Kidney tubule cell (primary cell): ENCODE measurements around the gene IFT122.
A peak's percentile ranks its signal among the peaks of the same experiment; 100 is the strongest.
"Not testable (repeated sequence)": the region's sequence is repeated elsewhere in the genome, so short reads cannot be mapped to it uniquely, and the experiment has no call there.

Source experiments
- DNase-seq: peaks from one replicate; pipeline ENCODE4 v3.0.0-alpha.2; 2018; ENCODE audit warnings: low spot score

Gene IFT122

DNA sequence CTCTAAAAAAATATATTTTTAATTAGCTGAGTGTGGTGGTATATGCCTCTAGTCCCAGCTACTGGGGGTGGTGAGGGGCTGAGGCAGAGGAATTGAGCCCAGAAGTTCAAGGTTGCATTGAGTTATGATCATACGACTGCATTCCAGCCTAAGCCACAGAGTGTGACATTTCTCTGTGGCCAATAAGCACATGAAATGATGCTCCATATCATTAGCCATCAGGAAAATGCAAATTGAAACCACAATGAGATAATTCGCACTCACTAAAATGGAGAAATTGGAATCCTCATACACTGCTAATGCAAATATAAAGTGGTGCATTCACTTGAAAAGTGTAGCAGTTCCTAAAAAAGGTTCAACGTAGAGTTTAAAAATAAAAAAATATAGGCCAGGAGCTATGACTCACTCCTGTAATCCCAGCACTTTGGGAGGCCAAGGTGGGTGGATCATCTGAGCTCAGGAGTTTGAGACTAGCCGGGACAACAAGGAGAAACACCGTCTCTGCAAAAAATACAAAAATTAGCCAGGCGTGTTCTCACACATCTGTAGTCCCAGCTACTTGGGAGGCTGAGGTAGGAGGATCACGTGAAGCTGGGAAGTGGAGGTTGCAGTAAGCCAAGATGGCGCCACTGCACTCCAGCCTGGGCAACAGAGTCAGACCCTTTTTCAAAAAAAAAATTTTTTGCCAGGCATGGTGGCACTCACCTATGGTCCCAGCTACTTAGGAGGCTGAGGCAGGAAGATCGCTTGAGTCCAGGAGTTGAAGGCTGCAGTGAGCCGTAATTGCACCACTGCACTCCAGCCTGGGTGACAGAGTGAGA, 35.2 kb downstream of the IFT122 start:
- DNase-seq = no peak

GRCh38 chr3:129475863-129476262, 35.8 kb downstream of the IFT122 start:
- DNase-seq = no peak

DNA sequence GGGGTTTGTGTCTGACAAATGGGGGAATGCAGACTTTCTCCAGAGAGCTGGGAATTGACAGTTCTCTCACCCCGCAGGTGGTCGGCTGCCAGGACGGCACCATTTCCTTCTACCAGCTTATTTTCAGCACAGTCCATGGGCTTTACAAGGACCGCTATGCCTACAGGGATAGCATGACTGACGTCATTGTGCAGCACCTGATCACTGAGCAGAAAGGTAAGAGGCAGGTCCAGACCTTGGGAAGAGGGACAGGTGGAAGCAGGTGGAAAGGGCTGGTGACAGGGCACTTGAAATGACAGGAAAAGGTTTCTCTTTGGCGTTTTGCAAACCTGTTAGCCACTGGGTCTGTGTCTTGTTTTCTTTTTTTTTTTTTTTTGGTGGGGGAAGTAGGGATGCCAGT, 36.6 kb downstream of the IFT122 start:
- DNase-seq = no peak

DNA sequence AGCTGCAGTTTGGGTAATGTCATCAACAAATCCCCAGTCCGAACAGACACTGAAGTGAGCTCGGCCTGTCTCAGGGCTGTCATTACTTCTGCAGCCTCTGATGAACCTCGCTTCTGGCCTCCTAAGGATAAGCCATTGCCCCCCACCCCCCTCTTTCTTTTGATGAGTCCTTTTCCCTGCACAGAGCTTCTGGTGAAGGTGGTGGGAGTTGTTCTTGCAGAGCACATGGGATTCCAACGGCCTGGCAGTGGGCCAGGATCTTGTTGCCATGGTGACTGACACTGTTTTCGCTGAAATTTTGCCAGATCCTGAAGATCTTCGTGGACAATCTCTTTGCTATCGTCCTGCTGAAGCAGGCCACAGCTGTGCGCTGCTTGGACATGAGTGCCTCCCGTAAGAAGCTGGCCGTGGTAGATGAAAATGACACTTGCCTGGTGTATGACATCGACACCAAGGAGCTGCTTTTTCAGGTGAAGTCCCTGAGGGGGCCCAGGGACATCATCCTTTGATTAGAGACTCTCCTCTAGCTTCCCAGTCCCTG, 41.3 kb downstream of the IFT122 start:
- DNase-seq = not testable (repeated sequence)

DNA sequence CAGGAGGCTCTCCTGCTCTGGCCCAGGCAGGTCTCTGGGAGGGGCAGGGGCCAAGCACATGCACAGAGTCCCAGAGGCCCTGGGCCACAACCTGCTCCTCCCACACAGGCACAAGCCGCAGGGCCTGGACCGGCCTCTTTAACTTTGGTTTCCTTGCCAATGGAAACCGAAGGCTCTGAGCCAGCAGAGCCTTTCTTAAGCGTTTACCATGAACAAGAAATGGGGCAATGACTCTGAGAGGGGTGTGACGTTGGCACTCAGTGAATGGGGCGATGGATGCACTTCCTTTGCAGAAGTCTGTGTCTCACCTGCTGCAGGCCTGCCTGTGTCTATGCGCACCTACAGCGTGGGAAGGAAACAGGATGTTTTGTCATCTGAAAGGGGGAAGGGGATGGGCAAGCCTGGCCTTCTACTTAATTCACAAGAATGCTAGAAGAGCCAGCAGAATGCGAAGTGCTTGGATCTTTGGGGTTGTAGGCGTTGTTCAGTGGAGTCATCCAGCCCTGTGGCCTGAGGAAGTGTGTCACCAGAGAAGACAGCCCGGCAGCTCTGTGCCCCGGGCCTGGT, 41.8 kb downstream of the IFT122 start:
- no peak for DNase-seq

- no peak for DNase-seq
Measured at GRCh38 chr3:129482721-129483120, 42.7 kb downstream of the IFT122 start.

GRCh38 chr3:129483870-129484269, 43.8 kb downstream of the IFT122 start:
- no peak for DNase-seq

GRCh38 chr3:129485146-129485545, 45.1 kb downstream of the IFT122 start:
- DNase-seq = not testable (repeated sequence)

DNA sequence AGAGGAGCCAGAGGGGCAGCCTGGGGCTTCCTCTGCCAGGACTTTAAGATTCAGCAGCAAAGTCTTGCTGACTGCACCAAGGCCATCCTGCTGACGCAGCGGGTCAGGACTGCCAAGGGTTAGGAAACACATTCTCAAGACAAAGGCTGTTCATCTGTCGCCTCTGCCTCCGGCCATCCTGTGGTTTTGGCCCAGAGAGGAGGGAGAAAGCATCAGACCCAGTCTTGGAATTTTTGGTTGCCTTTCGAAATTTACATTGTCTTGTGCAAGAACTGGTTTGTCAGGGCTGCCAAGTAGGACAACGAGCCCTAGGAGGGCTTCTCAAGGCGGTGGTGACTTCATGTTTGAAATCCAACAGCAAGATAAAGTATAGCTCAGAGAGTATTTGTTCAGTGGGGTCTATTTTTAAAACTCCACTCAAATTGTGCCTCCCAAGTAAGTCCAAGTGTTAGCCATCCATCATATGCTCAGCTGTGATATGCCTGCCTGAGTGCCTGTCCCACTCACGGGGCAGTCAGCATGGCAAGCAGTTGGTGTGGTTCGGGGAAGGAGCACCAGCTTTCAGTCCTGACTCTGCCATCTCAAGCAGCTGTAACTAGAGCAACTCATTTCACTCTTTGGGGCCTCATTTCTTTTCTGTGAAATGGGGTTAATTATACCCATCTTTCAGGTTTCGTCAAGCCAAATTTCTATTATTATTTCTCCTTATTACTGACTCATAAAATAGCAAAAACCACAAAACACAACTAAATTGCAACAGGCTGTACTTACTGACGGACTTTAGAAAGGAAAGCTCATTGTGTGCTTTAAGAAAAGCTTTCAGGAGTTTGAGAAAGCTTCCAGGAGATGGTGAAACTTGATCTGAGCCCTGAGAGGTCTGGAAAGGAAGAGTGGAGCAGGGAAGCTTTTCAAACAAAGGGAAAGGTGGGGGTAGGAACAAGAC, 46.0 kb downstream of the IFT122 start:
- peak; percentile 4 for DNase-seq

- DNase-seq = no peak
Measured at GRCh38 chr3:129486664-129487035, 46.6 kb downstream of the IFT122 start.

DNA sequence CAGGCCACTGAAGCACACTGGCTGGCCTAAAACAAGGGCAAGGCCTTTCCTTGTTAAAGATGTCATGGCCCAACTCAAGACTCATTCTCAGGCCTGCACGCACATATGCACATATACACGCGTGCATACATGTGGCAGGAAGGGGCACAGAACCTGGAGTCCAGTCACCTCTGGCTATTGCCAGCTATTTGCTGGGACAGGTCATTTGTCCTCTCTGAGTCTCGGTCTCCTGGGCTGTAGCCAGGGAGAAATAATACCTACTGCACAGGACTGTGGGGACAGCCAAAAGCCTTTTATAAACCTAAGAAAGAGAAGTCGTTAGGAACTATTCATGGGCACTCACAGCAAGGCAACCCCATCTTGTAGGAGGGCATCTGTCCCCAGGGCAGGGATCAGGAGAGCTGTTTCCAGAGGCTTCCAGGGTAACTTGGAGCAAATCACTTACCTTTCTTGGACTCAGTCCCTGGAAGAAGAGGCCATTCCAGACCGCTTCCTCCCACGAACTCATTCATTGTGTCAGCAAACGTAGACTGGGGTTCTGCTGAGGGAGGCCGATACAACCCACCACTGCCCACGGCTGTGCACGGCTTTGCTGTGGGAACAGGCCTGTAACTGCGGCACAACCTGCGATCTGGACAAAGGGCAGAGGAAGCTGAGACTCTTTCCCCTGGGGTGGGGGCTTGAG, 47.3 kb downstream of the IFT122 start:
- no peak for DNase-seq

GRCh38 chr3:129487868-129488335, 47.9 kb downstream of the IFT122 start:
- DNase-seq = not testable (repeated sequence)

DNA sequence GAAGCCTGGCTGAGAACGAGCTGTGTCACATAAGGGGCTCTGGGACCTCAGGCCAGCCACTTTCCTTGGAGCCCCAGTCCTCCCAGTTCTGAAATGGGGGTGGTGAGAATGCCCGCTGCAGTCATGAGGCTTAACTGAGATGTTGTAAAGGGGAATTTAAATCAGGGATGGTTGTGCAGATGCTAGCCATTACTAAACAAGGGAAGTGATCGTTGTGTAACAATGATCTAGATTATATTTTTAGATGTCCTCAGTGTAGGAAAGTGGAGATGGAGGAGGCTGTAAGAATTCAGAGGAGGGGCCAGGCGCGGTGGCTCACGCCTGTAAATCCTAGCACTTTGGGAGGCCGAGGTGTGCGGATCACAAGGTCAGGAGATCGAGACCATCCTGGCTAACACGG, 49.2 kb downstream of the IFT122 start:
- not testable (repeated sequence) for DNase-seq

DNA sequence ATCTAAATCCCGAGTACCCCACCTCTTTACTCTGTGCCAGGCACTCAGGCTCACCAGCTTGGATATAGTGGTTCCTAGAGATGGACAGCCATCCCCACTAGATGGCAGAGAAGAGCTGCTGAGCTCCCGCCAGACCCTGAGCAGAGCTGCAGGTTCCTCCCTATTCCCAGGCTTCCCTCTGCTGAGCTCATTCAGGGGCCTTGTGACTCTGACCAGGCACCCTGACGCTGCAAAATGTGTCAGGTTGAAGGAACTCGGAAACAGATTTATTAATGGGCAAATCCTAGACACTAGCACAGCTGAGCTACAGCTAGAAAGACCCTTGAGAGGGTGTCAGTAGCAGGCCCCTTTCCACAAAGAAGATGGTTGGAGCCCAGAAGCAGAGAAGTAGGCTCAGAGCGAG, 50.2 kb downstream of the IFT122 start:
- peak; percentile 96 for DNase-seq

DNA sequence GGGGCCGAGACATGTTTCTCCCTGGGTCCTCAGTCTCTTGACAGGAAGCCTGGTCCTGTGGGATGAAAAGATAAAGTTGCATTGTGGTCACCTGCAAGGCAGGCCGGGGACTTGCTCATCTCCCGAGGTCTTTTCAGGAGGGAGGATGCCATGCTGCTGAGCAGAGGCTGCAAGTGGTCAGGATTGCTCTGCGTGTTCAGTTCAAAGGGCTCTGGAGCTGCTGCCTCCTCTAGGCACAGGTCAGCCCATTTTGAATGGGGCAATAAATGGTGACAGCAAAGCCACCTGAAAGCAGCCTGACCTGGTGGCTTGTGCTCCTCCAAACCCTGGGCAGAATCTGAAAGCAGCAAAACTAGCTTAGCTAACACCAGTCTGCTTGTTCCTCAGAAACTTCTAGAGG, 51.1 kb downstream of the IFT122 start:
- DNase-seq = not testable (repeated sequence)

- no peak for DNase-seq
Measured at GRCh38 chr3:129491794-129492193, 51.8 kb downstream of the IFT122 start.

- no peak for DNase-seq
Measured at GRCh38 chr3:129492691-129493090, 52.7 kb downstream of the IFT122 start.

- no peak for DNase-seq
Measured at GRCh38 chr3:129493206-129493605, 53.2 kb downstream of the IFT122 start.

- not testable (repeated sequence) for DNase-seq
Measured at GRCh38 chr3:129494499-129494898, 54.5 kb downstream of the IFT122 start.

DNA sequence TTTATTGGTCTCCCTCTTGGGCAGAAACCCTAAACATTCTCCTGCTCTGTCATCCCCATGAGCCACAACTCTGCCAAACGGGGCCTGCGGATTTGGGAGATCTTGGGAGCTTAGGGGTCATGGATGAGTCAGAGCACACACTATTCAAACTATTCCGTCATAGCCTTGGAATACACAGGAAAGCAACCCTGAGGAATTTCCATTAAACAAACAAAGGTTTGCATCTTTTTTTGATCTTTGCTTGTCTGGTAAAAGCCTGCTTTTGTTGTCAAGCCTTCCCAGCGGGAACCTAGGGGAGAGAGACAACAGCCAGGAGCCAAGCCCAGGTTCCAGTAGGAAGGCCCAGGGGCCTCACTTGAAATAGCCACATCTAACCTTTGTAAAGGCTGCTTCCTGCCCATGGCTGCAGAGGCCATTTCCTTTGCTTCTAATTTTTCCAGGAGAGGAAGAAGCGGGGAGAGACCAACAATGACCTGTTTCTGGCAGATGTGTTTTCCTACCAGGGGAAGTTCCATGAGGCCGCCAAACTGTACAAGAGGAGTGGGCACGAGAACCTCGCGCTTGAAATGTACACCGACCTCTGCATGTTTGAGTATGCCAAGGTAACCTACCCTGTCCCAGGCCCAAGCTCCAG, 55.1 kb downstream of the IFT122 start:
- DNase-seq = peak; percentile 28

GRCh38 chr3:129497876-129498275, 57.9 kb downstream of the IFT122 start:
- not testable (repeated sequence) for DNase-seq
